Mucosa of descending colon (tissue), 3 donors: ENCODE results near the gene SH3BP5. TPM values are rescaled to one million over a fixed set of nuclear protein-coding genes. Genes with fewer than 3 reads are reported as not detected.

Experiments used
- ATAC-seq: fragments of 200-7000 bp; cut with Tn5 transposase; one replicate; pipeline ENCODE4 v1.9.1; 2020; ENCODE audit warnings: mild to moderate bottlenecking, moderate library complexity
- DNase-seq, 3 donors: peaks; one replicate each; pipeline ENCODE4 v3.0.0-alpha.2; 2020
- H3K36me3 ChIP-seq: fragments of 200-600 bp; one replicate; pipeline ENCODE4 v1.8.0; 2021; ENCODE audit warnings: low read depth, mild to moderate bottlenecking
- H3K4me1 ChIP-seq: fragments of 200-600 bp; one replicate; pipeline ENCODE4 v1.8.0; 2021; ENCODE audit warnings: low read depth, mild to moderate bottlenecking
- H3K4me3 ChIP-seq: fragments of 200-600 bp; one replicate; pipeline ENCODE4 v1.8.0; 2021; ENCODE audit warnings: mild to moderate bottlenecking
- H3K9me3 ChIP-seq: fragments of 200-600 bp; one replicate; pipeline ENCODE4 v1.8.0; 2021; ENCODE audit warnings: mild to moderate bottlenecking
- intact Hi-C, 2 donors: fragments of 100-400 bp; cut with DNase I in 1 of 2; cut with micrococcal nuclease in 1 of 2; formaldehyde crosslinking; loops; one replicate each; pipeline versions ENCODE4 v1.11.0 to v1.11.1; 2022; cut with DNase I, micrococcal nuclease
- total RNA-seq, 3 donors: library from RNA; stranded (reverse); fragmentation: NEBNext Ultra II Directional in 2 of 3; extraction: Animal tissue kit (Norgen Biotek cat#: 25700) in 2 of 3; gene quantifications; one replicate each; pipeline versions ENCODE4 v1.2.1 to v1.2.4, GENCODE V29; 2021 to 2023
- TF ChIP-seq, protein P1 (sequence below): fragments of 200-600 bp; IDR thresholded peaks from one replicate; pipeline ENCODE4 v1.8.0; 2022; ENCODE audit warnings: antibody characterized with exemption, mild to moderate bottlenecking
- donor health status: DM: no; HTN: no; CAD: no; lungs with moderate emphysema.
- donor health status: DM: no; HTN: no; CAD: no.
- donor health status: DM: no; HTN: yes; CAD: no.

Gene SH3BP5
- total RNA-seq, 3 donors from 2014 or later = 5.9 to 20.8 (median 10.9) TPM

DNA sequence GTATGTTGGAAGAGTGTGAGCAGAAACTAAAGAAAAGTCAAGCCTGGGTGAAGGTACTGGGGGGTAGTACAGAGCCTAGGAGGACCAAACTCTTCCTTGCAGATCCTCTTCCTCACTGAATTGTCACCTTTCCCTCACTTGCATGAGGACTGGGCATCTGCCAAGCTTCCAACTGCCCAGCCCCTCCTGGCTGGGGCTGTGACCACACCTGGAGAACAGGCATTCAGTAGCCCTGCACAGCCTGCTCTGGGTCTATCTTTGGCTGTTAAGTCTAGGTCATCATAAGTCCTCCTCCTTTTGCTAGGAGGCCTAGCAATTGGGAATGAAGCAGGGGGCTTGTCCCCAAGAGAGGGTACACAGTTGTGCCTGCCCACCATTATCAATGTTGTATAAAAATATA is 71.1 kb downstream of the SH3BP5 start:
- DNase-seq (peak in 2 of 3 donors; percentile 45 to 54), ATAC-seq (peak; percentile 44)
- TF ChIP-seq, protein P1, sequence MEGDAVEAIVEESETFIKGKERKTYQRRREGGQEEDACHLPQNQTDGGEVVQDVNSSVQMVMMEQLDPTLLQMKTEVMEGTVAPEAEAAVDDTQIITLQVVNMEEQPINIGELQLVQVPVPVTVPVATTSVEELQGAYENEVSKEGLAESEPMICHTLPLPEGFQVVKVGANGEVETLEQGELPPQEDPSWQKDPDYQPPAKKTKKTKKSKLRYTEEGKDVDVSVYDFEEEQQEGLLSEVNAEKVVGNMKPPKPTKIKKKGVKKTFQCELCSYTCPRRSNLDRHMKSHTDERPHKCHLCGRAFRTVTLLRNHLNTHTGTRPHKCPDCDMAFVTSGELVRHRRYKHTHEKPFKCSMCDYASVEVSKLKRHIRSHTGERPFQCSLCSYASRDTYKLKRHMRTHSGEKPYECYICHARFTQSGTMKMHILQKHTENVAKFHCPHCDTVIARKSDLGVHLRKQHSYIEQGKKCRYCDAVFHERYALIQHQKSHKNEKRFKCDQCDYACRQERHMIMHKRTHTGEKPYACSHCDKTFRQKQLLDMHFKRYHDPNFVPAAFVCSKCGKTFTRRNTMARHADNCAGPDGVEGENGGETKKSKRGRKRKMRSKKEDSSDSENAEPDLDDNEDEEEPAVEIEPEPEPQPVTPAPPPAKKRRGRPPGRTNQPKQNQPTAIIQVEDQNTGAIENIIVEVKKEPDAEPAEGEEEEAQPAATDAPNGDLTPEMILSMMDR = no peak
- Histone ChIP-seq H3K4me3 (no peak overlapping the region), H3K36me3 (no peaks in the 10 kb centered on the region), H3K4me1 (peaks cover 15% of the 10 kb centered on the region), H3K9me3 (no peaks in the 10 kb centered on the region)
- intact Hi-C loops = loop anchor here (10.0 kb wide), 2 partner anchors 74 to 114 kb away; partner anchors contain the start of gene SH3BP5 (in 1 of the 2)

DNA sequence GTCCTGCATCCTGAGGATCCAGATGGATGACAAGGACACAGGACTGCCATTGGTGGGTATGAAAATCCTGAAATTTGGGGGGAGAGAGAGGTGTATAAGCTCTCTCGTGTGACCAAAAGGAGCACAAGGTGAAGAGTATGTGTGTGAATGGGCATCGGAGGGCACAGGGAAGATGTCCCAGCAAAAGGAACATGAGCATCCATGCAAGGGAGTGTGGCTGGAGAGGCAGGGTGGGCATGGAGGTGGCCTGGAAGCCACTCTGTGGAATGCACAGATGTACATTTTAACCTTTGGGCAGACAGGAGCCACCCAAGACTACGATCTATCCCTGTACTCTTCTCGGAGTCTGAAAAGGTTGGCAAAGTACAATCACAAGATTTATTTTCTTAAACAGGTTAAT is 71.9 kb downstream of the SH3BP5 start:
- Histone ChIP-seq H3K9me3 (no peaks in the 10 kb centered on the region), H3K4me3 (no peak overlapping the region), H3K4me1 (peaks cover 15% of the 10 kb centered on the region), H3K36me3 (no peaks in the 10 kb centered on the region)
- ATAC-seq (no peak), DNase-seq (no peak)
- intact Hi-C loops = loop anchor here (10.0 kb wide), 2 partner anchors 74 to 114 kb away; partner anchors contain the start of gene SH3BP5 (in 1 of the 2)
- TF ChIP-seq, protein P1 = no peak

DNA sequence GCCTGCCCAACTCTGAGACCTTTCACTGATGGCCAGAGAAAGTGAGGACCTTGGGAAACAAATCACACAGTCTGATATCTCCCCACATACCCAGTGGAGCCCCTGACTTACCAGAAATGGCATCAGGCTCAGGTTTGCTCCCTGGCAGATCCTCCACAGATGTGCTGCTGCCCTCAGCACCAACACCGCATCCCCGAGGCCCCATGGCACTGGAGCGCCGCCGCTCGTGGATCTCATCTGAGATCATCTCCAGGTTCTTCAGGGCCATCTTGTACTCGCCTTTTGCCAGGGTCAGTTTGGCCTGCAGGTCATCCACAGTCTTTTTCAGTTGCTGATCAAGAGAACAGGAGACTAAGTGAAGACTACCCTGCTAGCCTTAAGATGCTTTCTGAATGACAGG is 73.7 kb downstream of the SH3BP5 start:
- no peak for ATAC-seq
- Histone ChIP-seq H3K9me3 (no peaks in the 10 kb centered on the region), H3K4me1 (peaks cover 8% of the 10 kb centered on the region), H3K36me3 (no peaks in the 10 kb centered on the region), H3K4me3 (no peak overlapping the region)
- DNase-seq = no peak
- TF ChIP-seq, protein P1 = no peak
- intact Hi-C loops = no loop called here

- TF ChIP-seq, protein P1 = no peak
- no peaks in the 10 kb centered on the region for H3K9me3 ChIP-seq
- ATAC-seq (no peak), DNase-seq (no peak)
- peaks cover 7% of the 10 kb centered on the region for H3K4me1 ChIP-seq
- H3K36me3 ChIP-seq = no peaks in the 10 kb centered on the region
- intact Hi-C loops = no loop called here
- no peak overlapping the region for H3K4me3 ChIP-seq
Observed at GRCh38 chr3:15256861-15257341, 75.5 kb downstream of the SH3BP5 start.

GRCh38 chr3:15255215-15255614 is 77.2 kb downstream of the SH3BP5 start:
- ATAC-seq (no peak), DNase-seq (no peak)
- Histone ChIP-seq H3K36me3 (peaks cover 5% of the 10 kb centered on the region), H3K4me3 (no peak overlapping the region), H3K4me1 (no peaks in the 10 kb centered on the region), H3K9me3 (no peaks in the 10 kb centered on the region)
- intact Hi-C loops = no loop called here
- TF ChIP-seq, protein P1 = no peak
